ENCODE results near the gene PDE3A. TPM values are rescaled to one million over a fixed set of nuclear protein-coding genes. Genes with fewer than 3 reads are reported as not detected.

Gene PDE3A
- total and polyA plus RNA-seq, 2 of the 4 experiments (the other 2 are of a cell fraction), result 0.09 to 0.18 TPM

GRCh38 chr12:20469756-20470155, 101.4 kb downstream of the PDE3A start:
- H3K27me3 ChIP-seq (ENCODE audit: control insufficient read depth, insufficient read depth, low read length), result no peaks in the 10 kb centered on the region
- in situ Hi-C loops (cut with MboI; ENCODE audit: low sequenced_read_pairs) (loop anchor here (10.0 to 25.0 kb wide), 2 partner anchors 125 to 693 kb away; no protein-coding TSS in a partner anchor), dilution Hi-C loops (cut with HindIII; ENCODE audit: low sequenced_read_pairs, unreplicated experiment) (no loop called here), intact Hi-C loops (cut with micrococcal nuclease) (loop anchor here (10.0 kb wide), 1 partner anchor 555 kb away; no protein-coding TSS in a partner anchor)
- no peaks in the 10 kb centered on the region for H3K9me1 ChIP-seq (ENCODE audit: insufficient read depth, low read length)
- no peak overlapping the region for H3K4me3 ChIP-seq (ENCODE audit: insufficient read depth, low read depth, low read length)
- no peak overlapping the region for H2AFZ ChIP-seq (replicated peaks; ENCODE audit: low read length, poor library complexity)
- no peak overlapping the region for H2AK5ac ChIP-seq (ENCODE audit: low read depth, low read length)
- TF ChIP-seq CHD1 (IDR thresholded peaks at IDR 0.05; ENCODE audit: low read depth, low read length) (no peak), NFE2L2 (IDR thresholded peaks at IDR 0.05; ENCODE audit: low read depth, low read length) (no peak)
- H3K4me2 ChIP-seq (ENCODE audit: low read depth, low read length), result no peak overlapping the region
- H4K5ac ChIP-seq (ENCODE audit: low read depth, low read length), result no peak overlapping the region
- H3K23ac ChIP-seq (ENCODE audit: low read depth, low read length), result no peak overlapping the region
- ATAC-seq (ENCODE audit: low read depth), result no peak
- H4K91ac ChIP-seq (ENCODE audit: insufficient read depth, low read depth, low read length), result no peak overlapping the region
- H2BK15ac ChIP-seq (ENCODE audit: low read depth, low read length), result no peak overlapping the region
- H3K4ac ChIP-seq (ENCODE audit: low read depth, low read length), result no peak overlapping the region
- H3K27ac ChIP-seq (ENCODE audit: insufficient read depth, low read length), result no peak overlapping the region
- no peaks in the 10 kb centered on the region for H3K79me1 ChIP-seq (ENCODE audit: low read depth in 1 of 2, low read length in 2 of 2)
- H3K18ac ChIP-seq (ENCODE audit: low read depth, low read length), result no peak overlapping the region
- no peak overlapping the region for H4K8ac ChIP-seq (ENCODE audit: low read depth in 2 of 2, low read length in 2 of 2)
- no peaks in the 10 kb centered on the region for H3K36me3 ChIP-seq (ENCODE audit: control insufficient read depth, insufficient read depth, low read length)
- ChIA-PET CTCF (no interaction called here), POLR2A (ENCODE audit: unreplicated experiment) (no interaction called here)
- no peak overlapping the region for H2BK5ac ChIP-seq (ENCODE audit: low read depth, low read length, poor library complexity, severe bottlenecking)
- H2AK9ac ChIP-seq (replicated peaks; ENCODE audit: low read depth, low read length, poor library complexity), result no peak overlapping the region
- no peak overlapping the region for H3K56ac ChIP-seq (ENCODE audit: extremely low read depth, insufficient read depth, low read length)
- DNase-seq, result no peak
- H3K4me1 ChIP-seq (ENCODE audit: control insufficient read depth, insufficient read depth, low read length), result peaks cover 4% of the 10 kb centered on the region; the same call in 1 of the 2 replicates
- no peak overlapping the region for H3K14ac ChIP-seq (replicated peaks; ENCODE audit: low read depth, low read length)
- no peak overlapping the region for H3K9ac ChIP-seq (ENCODE audit: low read depth, low read length)
- H3K9me3 ChIP-seq (ENCODE audit: control insufficient read depth, insufficient read depth, low read length), result peaks cover 2% of the 10 kb centered on the region; the same call in 1 of the 2 replicates
- no peak overlapping the region for H2BK20ac ChIP-seq (ENCODE audit: low read depth, low read length)
- H4K20me1 ChIP-seq (ENCODE audit: insufficient read depth, low read length), result no peaks in the 10 kb centered on the region
- no peak overlapping the region for H2BK120ac ChIP-seq (ENCODE audit: low read depth, low read length)
- no TSS peak for BruUV-seq (replicated peaks)

All from IMR-90 (cell line).